Thoracic aorta (tissue), 2 donors: ENCODE measurements around the gene RAB26. TPM values are rescaled to one million over a fixed set of nuclear protein-coding genes. Genes with fewer than 3 reads are reported as not detected.
"Not testable (repeated sequence)": the region's sequence is repeated elsewhere in the genome, so short reads cannot be mapped to it uniquely, and the experiment has no call there.

Experiments
- ATAC-seq: fragments of 150-250 bp; one replicate; pipeline ENCODE4 v1.8.0; 2017; ENCODE audit warnings: low read depth; ENCODE audit not compliant: insufficient number of reproducible peaks, low FRiP score
- DNase-seq: peaks from one replicate; pipeline ENCODE4 v3.0.0-alpha.2; 2020; ENCODE audit warnings: low spot score
- H3K27ac ChIP-seq, 2 donors: fragments of 200-600 bp; sonication (generic); 1 replicate in 1 of 2; 2 replicates in 1 of 2; pipeline ENCODE4 v1.5.1; 2016; ENCODE audit warnings: mild to moderate bottlenecking in 2 of 2, moderate library complexity in 2 of 2
- H3K27me3 ChIP-seq: fragments of 200-600 bp; sonication (generic); replicated peaks from 2 replicates; pipeline ENCODE4 v1.6.0; 2016; ENCODE audit warnings: mild to moderate bottlenecking; ENCODE audit not compliant: insufficient read depth
- H3K36me3 ChIP-seq: fragments of 200-600 bp; sonication (generic); one replicate; pipeline ENCODE4 v1.5.1; 2016
- H3K4me1 ChIP-seq, 2 donors: fragments of 200-600 bp; sonication (generic); 1 replicate in 1 of 2; 2 replicates in 1 of 2; pipeline versions ENCODE4 v1.5.1 to v1.6.0; 2016; ENCODE audit warnings: low read depth in 2 of 2, mild to moderate bottlenecking in 1 of 2; ENCODE audit not compliant: control insufficient read depth in 1 of 2
- H3K4me3 ChIP-seq: fragments of 200-600 bp; sonication (generic); 2 replicates; pipeline ENCODE4 v1.5.1; 2016; ENCODE audit warnings: mild to moderate bottlenecking
- H3K9me3 ChIP-seq: fragments of 200-600 bp; sonication (generic); 2 replicates; pipeline ENCODE4 v1.5.1; 2016
- total RNA-seq, 2 donors: library from RNA; depleted of rRNA; stranded (reverse); fragments of >200 nt; gene quantifications; one replicate each; pipeline versions ENCODE4 v1.1.0 to v1.2.3, GENCODE V29; 2016
- TF ChIP-seq, protein P1 (sequence below): fragments of 200-600 bp; sonication (generic); IDR thresholded peaks from one replicate; pipeline ENCODE4 v1.5.1; 2019; ENCODE audit warnings: antibody characterized with exemption

RAB26 gene
- total RNA-seq, 2 donors from 2014 or later = not detected

DNA sequence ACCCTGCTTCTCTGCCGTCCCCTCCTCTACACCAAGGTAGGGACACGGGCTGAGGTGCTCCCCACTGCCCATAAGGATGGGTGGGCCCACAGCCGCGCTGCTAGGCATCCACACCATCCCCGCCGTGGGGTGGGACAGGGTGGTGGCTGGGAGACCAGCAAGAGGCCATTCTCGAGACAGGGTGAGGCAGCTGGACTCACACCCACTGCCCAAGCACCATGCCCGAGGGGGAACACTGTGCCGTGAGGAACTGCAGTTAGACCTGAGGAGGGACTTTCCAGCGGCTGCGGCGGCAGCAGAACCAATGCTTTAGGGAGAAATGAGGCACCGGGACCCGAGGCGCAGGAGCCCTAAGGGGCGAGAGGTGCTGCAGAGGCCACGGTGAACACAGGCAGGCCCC lies 26.0 kb upstream of the RAB26 start:
- Histone ChIP-seq H3K27me3 (no peaks in the 10 kb centered on the region), H3K9me3 (no peaks in the 10 kb centered on the region), H3K27ac (peak overlapping the region; percentile 92 to 100), H3K4me3 (peak overlapping the region; percentile 77), H3K36me3 (peaks cover under 1% of the 10 kb centered on the region), H3K4me1 (peaks cover 26 to 75% of the 10 kb centered on the region in 2 donors)
- ATAC-seq (no peak), DNase-seq (no peak)
- TF ChIP-seq, protein P1, sequence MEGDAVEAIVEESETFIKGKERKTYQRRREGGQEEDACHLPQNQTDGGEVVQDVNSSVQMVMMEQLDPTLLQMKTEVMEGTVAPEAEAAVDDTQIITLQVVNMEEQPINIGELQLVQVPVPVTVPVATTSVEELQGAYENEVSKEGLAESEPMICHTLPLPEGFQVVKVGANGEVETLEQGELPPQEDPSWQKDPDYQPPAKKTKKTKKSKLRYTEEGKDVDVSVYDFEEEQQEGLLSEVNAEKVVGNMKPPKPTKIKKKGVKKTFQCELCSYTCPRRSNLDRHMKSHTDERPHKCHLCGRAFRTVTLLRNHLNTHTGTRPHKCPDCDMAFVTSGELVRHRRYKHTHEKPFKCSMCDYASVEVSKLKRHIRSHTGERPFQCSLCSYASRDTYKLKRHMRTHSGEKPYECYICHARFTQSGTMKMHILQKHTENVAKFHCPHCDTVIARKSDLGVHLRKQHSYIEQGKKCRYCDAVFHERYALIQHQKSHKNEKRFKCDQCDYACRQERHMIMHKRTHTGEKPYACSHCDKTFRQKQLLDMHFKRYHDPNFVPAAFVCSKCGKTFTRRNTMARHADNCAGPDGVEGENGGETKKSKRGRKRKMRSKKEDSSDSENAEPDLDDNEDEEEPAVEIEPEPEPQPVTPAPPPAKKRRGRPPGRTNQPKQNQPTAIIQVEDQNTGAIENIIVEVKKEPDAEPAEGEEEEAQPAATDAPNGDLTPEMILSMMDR = no peak

DNA sequence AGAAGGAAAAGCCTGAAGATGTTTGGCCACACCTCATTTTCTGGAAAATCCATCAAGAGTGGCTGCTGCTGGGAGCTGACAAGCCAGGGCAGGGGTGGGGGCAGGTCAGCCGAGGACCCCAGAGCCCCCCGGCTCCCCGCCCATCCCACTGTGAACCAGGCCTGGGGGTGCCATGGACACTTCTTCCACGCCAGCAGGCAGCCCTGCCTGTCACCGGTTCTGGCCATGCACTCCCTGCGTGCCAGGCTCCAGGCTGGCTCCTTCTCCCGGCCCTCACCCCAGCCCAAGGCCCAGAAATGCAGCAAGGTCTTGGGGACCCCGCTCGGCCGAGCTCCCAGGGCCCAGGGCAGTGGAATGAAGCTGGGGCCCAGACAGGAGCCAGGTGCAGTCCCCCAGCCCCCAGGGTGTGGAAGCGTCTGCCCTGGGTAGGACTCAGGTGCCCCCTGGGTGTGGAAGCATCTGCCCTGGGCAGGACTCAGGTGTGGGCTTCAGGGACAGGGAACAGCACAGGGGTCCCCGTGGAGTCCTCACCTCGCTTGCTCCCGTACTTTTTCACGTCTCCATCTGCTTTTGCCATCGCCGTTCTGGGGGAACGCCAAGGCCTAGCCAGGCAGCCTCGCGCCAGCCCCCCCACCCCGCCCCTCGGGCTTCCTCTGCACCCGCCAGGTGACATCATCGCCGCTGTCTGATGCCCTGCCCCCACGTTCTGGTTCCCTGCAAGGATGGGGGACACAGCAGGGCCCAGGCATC lies 25.3 kb upstream of the RAB26 start:
- not testable (repeated sequence) for H3K9me3 ChIP-seq, DNase-seq, H3K36me3 ChIP-seq, H3K27me3 ChIP-seq
- Histone ChIP-seq H3K4me3 (peak overlapping the region; percentile 77), H3K4me1 (peaks cover 26 to 77% of the 10 kb centered on the region in 2 donors), H3K27ac (peak overlapping the region; percentile 95 to 100)
- ATAC-seq = peak; percentile 45

DNA sequence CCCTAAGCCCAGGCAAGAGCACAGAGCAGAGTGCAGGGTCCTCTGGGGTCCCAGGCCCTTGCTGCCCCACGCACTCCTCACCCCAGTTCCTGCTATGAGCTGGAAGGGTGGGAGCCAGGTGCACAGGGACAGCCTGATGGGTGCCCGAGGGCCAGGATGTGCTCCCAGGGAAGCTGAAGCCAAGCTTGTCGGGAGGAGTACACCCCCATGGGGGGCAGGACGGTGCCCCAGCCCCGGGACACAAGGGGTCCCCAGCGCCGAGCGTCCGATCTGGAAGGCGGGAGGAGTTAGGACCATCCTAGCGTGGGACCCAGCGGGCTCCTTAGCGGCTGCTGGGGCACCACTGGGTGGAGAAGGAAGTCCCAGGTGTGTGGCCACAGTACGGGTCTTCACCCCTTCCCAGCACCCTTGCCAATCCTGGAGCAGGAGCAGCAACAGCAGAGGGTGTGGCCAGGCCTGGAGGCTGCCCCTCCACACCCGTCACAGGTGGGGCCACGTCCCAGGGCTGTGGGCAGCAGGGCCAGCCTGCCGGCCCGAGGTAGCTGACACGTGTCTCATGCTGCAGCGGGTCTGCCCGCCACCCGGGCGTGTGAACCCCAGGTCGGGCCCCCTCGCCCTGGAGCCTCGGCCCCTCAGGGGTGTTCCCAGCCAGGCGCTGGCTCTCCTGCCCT lies 24.6 kb upstream of the RAB26 start:
- not testable (repeated sequence) for ATAC-seq, H3K27me3 ChIP-seq, H3K9me3 ChIP-seq, DNase-seq, H3K36me3 ChIP-seq
- peak overlapping the region; percentile 95 to 100 for H3K27ac ChIP-seq
- peak overlapping the region; percentile 73 for H3K4me3 ChIP-seq
- H3K4me1 ChIP-seq = peaks cover 32 to 81% of the 10 kb centered on the region in 2 donors

DNA sequence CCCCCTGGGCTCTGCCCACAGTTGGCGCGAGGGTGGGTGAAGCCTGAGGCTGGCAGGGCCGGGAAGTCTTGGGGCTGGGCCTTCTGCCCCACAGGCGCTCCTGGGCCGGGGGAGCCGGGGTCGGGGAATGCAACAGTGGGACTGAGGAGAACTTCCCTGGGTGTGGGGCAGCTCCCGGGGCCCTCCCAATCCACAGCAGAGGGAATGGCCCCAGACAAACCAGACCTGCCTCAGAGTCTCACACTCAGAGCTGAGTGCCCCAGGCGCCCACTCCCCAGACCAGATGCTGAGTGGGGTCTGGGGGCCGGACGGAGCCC lies 24.1 kb upstream of the RAB26 start:
- not testable (repeated sequence) for DNase-seq, H3K9me3 ChIP-seq, H3K36me3 ChIP-seq, ATAC-seq, H3K27me3 ChIP-seq
- H3K27ac ChIP-seq = peak overlapping the region; percentile 95 to 100
- peak overlapping the region; percentile 73 for H3K4me3 ChIP-seq
- peaks cover 34 to 81% of the 10 kb centered on the region in 2 donors for H3K4me1 ChIP-seq

DNA sequence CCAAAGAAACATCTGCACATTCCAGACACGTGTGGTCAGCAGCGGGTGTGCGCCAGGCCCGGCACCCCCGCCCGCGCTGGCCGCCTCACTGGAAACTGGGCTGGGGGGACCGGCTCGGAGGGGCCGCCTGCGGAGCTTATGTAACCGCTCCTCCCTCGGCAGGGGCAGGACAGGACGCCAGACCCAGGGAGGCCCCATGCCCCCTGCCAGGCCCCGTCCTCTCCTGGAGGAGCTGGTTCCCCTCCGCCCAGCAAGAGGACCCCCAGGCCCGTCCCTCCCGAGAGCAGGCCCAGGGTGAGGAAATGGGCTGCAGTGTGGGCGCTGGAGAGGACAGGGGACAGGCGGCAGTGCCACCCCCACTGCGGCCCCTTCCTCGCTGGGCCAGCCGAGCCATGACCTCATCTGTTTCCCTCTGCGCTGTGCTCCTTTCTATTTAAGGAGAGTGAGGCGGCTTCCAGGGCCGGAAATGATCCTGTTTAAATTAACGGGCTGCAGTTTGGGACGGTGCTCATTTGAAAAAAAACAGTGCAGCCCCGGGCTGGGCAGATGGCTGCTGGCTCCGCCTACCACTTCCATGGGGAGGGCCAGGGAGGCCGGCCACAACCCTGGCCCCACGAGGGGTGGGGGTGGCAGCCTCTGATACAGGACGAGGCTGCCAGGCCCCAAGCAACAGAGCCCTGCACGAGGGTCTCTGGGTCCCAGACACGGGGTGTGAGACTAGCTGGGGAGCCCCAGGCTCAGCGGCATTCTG lies 23.6 kb upstream of the RAB26 start:
- DNase-seq (peak; percentile 72), ATAC-seq (peak; percentile 32)
- H3K9me3 ChIP-seq, H3K36me3 ChIP-seq, H3K27me3 ChIP-seq: not testable (repeated sequence)
- peaks cover 35 to 84% of the 10 kb centered on the region in 2 donors for H3K4me1 ChIP-seq
- H3K4me3 ChIP-seq = peak overlapping the region; percentile 73
- H3K27ac ChIP-seq = peak overlapping the region; percentile 95 to 100

DNA sequence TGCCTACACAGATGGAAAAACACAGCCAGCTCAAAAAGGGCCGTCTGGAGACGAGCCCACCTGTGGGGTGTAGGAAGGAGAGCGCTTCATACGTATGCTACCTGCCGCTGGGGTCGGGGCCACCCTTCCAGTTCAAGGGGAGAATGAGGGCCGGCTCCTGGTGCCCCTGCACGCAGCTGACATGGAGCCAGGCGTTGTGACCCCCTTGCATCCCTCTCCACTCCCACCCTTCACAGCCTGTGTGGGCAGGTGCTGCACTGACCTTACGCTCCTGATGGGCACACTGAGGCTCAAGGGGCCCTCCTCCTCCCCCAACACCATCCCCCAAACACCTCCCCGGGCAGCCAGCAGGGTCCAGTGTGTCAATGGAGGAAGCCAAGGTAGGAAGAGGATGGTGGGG lies 22.8 kb upstream of the RAB26 start:
- not testable (repeated sequence) for H3K27me3 ChIP-seq, H3K36me3 ChIP-seq, DNase-seq, H3K9me3 ChIP-seq, ATAC-seq
- H3K4me3 ChIP-seq = peak overlapping the region; percentile 73
- H3K27ac ChIP-seq = peak overlapping the region; percentile 95 to 100
- H3K4me1 ChIP-seq = peaks cover 37 to 86% of the 10 kb centered on the region in 2 donors

DNA sequence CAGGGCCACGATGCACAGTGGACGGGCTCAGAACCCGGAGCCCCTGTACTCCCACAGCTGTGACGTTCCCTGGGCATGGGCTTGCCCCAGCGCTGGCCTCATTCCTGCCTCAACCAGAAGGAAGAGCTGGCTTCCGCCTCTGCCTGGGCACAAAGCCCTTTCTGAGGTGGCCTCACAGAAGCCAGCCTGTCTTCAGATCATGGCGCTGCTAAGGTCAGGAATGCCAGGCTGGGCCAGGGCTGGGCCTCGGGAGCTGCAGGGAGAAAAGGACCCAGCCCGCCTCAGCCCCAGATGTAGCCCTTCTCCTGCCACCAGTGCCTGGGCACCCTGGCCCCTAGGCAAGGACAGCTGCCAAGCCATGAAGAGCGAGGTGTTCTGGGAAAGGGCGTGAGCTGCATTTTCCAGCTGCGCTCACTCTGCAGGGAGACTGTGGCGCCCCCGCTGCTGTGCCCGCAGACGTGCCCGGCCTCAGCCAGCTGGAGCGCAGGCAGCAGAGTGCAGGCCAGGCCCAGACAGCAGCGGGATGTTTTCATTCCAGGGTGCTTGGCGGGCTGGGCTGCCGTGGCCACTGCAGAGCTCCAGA lies 22.2 kb upstream of the RAB26 start:
- not testable (repeated sequence) for DNase-seq, H3K36me3 ChIP-seq, H3K27me3 ChIP-seq, H3K9me3 ChIP-seq
- peak; percentile 3 for ATAC-seq
- Histone ChIP-seq H3K4me1 (peaks cover 34 to 87% of the 10 kb centered on the region in 2 donors), H3K27ac (peak overlapping the region; percentile 95 to 100), H3K4me3 (peak overlapping the region; percentile 73)

DNA sequence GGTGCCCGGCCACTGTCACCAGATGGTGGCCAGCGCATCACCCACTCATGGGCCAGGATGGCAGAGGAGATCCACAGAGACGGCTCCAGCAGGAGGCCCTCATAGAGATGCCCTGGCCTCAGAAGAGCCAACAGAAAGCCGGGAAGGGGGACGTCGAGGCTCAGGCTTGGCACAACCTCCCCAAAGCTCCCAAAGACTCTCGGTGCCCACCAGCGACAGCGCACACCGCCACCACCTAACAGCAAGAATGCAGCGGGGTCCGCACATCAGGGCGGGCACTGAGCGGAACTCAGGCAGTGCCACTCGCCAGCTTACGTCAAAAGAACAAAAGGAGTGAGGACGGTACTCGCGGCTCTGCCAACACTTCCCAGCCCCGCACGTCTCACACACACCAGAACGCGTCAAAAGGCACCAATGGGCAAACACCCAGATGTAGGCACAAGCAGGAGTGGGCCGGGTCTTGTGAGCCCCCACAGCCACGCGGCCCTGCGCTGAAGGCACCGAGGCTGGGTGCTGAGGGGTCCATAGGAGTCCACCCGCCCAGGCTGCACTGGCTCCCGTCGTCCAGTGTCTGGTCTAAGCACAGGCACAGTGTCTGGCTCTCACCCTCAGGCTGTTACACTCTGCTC lies 21.4 kb upstream of the RAB26 start:
- H3K9me3 ChIP-seq, H3K27me3 ChIP-seq, DNase-seq, H3K36me3 ChIP-seq, ATAC-seq: not testable (repeated sequence)
- peaks cover 34 to 87% of the 10 kb centered on the region in 2 donors for H3K4me1 ChIP-seq
- H3K27ac ChIP-seq = peak overlapping the region; percentile 95 to 100
- H3K4me3 ChIP-seq = peak overlapping the region; percentile 73

DNA sequence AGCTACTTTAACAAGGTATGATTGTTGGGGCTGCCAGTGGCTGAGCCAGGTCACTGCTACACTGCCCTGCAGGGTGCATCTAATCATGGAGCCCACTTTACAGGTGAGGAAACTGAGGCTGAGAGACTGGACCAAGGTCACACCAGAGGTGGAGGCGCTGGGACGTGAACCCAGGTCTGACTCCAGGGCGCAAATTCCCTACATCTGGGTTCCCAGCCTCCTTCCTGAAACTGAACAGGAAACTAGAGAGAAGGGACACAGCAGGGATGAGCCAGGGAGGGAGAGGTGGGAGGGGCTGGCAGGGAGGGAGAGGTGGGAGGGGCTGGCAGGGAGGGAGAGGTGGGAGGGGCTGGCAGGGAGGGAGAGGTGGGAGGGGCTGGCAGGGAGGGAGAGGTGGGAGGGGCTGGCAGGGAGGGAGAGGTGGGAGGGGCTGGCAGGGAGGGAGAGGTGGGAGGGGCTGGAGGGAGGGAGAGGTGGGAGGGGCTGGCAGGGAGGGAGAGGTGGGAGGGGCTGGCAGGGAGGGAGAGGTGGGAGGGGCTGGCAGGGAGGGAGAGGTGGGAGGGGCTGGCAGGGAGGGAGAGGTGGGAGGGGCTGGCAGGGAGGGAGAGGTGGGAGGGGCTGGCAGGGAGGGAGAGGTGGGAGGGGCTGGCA lies 20.7 kb upstream of the RAB26 start:
- not testable (repeated sequence) for H3K36me3 ChIP-seq, H3K27me3 ChIP-seq, ATAC-seq, DNase-seq, H3K9me3 ChIP-seq
- H3K27ac ChIP-seq = peak overlapping the region; percentile 95 to 100
- H3K4me1 ChIP-seq = peaks cover 34 to 84% of the 10 kb centered on the region in 2 donors
- H3K4me3 ChIP-seq = peak overlapping the region; percentile 73

DNA sequence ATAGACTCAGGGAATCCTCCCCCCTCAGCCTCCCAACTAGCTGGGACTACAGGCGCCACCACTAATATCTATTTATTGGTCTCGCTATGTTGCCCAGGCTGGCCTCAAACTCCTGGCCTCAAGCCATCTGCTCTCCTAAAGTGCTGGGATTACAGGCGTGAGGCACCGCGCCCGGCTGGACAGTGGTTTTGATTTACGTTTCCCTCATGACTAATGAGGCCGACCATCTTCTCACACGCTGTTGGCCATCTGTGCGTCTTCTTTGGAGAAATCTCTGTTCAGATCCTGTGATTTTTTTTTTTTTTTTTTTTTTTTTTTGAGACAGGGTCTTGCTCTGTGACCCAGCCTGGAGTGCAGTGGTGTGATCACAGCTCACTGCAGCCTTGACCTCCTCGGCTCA lies 19.2 kb upstream of the RAB26 start:
- H3K4me1 ChIP-seq = peaks cover 34 to 76% of the 10 kb centered on the region in 2 donors
- DNase-seq = not testable (repeated sequence)
- peak overlapping the region in 1 of 2 donors; percentile 64 for H3K27ac ChIP-seq

More for the DNA sequence above, 19.2 kb upstream of the RAB26 start:
- H3K27me3 ChIP-seq, ATAC-seq, H3K9me3 ChIP-seq, H3K36me3 ChIP-seq, H3K4me3 ChIP-seq: not testable (repeated sequence)
